Right forelimb (tissue), 1 donor: ENCODE measurements around the gene PNMA6E.

Experiments used
- DNase-seq: peaks from one replicate; pipeline ENCODE4 v3.0.0-alpha.2; 2018

Gene PNMA6E

DNA sequence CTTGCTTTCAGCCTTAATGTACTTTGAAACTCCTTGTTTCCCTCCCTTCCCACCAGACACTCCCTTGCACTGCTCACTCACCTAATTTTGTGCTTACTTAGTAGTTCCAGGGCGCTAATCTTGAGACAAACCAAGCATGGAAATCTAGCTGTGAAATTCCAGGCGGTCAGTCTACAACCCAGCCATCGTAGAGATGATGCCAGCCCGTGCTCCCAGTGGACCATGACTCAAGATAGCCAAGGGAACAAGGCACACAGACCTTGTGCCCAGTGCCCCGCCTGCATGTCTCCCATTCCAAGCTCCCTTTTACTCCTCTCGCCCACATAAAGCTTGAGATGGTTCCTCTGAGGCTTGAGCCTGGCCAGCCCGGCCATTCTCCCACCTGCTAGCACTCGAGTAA is 33.7 kb upstream of the PNMA6E start:
- DNase-seq: no peak

- no peak for DNase-seq
Observed at GRCh38 chrX:153433781-153434285, 32.7 kb upstream of the PNMA6E start.

GRCh38 chrX:153433161-153433680 is 32.1 kb upstream of the PNMA6E start:
- no peak for DNase-seq

GRCh38 chrX:153430796-153431195 is 29.6 kb upstream of the PNMA6E start:
- no peak for DNase-seq

- DNase-seq: no peak
Observed at GRCh38 chrX:153426204-153426603, 25.1 kb upstream of the PNMA6E start.

GRCh38 chrX:153423652-153424051 is 22.5 kb upstream of the PNMA6E start:
- no peak for DNase-seq

DNA sequence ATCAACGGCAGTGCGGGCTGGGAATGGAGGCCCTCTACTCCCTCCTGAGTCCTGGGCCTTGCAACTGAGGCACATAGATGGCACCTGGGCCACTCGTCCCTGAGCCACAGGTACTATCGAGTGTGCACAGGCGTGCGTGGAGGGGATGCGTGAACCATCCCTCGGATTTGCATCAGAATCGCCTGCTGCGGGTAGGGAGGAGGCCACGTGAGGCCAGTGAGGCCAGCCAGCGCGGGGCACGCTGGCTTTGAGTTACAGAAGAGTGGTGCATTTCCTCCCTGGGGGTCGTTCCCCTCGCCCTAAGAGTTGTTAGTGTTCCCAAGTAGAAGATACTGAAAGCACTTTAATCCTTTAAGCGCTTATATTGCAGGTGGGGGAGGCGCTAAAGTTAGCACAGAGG is 20.7 kb upstream of the PNMA6E start:
- no peak for DNase-seq

DNA sequence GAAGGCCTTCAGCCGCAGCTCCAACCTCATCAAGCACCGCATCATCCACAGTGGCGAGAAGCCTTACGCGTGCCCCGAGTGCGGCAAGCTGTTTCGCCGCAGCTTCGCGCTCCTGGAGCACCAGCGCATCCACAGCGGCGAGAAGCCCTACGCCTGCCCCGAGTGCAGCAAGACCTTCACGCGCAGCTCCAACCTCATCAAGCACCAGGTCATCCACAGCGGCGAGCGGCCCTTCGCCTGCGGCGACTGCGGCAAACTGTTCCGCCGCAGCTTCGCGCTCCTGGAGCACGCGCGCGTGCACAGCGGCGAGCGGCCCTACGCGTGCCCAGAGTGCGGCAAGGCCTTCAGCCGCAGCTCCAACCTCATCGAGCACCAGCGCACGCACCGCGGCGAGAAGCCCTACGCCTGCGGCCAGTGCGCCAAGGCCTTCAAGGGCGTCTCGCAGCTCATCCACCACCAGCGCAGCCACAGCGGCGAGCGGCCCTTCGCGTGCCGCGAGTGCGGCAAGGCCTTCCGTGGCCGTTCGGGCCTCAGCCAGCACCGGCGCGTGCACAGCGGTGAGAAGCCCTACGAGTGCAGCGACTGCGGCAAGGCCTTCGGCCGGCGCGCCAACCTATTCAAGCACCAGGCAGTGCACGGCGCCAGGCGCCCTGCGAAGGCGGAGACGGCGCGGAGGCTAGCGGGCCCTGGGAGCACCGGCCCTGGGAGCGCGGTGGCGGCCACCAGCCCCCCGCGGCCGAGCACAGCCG is 19.9 kb upstream of the PNMA6E start:
- DNase-seq: no peak

DNA sequence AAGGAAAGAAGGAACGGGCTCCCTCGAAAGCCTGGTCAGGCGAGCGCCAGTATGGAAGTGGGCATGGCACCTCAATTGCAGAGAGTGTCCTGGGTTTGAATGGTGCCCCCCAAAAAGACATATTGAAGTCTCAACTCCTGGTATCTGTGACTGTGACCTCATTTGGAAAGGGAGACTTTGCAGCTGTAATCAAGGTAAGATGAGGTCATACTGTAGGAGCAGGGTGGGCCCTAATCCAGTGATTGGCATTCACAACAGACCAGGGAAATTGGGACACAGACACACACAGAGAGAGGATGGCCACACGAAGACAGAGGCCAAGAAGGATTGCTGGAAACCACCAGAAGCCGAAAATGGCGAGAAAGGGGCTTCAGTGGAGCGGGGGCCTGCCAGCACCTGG is 16.5 kb upstream of the PNMA6E start:
- DNase-seq: no peak

GRCh38 chrX:153416781-153417450 is 15.8 kb upstream of the PNMA6E start:
- no peak for DNase-seq

DNA sequence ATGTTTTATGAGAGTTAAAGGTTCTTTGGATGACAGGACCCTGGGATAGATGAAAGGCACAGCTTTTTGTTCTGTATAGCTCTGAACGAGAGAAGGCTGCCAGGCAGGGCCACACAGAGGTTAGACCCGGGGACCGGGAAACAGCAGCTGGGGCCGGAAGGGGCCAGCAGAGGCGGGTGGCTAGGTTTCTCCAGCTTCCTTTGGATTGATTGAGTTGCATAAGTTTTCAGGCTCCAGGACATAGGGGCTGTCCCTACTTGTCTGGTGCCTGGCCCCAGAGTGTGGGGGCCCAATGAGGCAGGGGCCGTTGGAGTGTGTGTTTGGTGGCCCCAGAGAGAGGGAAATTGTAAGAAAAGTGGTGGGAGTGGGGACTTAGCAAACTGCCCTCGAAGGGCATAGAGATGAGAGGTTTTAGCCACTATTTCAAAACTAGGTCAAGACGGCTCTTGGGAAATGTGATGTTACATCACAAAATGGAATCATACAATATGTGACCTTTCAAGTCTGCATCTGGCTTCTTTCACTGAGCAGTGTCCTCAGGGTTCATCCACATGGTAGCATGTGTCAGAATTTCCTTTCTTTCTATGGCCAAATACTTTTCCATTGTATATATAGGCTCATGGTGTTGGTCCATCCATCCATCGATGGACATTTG is 13.8 kb upstream of the PNMA6E start:
- DNase-seq: no peak

DNA sequence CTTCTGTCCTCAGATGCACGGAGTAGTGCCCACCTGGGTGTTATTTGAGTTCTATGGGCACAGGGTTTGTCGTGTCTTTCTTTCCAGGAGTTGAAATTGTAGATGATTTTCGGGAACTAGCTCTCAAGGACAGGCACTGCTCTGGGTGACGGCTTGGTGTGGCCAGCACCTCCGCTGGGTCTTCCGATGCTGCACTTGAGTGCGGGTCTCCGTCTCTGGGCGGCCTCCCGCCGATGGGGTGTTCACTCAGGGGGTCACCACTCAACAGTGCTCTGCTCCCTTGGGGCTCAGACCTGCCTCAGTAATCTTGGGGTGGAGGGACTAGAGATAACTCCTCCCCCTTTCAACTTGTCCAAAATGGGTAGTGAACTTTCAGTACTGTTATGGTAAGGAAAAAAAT is 12.6 kb upstream of the PNMA6E start:
- no peak for DNase-seq

DNA sequence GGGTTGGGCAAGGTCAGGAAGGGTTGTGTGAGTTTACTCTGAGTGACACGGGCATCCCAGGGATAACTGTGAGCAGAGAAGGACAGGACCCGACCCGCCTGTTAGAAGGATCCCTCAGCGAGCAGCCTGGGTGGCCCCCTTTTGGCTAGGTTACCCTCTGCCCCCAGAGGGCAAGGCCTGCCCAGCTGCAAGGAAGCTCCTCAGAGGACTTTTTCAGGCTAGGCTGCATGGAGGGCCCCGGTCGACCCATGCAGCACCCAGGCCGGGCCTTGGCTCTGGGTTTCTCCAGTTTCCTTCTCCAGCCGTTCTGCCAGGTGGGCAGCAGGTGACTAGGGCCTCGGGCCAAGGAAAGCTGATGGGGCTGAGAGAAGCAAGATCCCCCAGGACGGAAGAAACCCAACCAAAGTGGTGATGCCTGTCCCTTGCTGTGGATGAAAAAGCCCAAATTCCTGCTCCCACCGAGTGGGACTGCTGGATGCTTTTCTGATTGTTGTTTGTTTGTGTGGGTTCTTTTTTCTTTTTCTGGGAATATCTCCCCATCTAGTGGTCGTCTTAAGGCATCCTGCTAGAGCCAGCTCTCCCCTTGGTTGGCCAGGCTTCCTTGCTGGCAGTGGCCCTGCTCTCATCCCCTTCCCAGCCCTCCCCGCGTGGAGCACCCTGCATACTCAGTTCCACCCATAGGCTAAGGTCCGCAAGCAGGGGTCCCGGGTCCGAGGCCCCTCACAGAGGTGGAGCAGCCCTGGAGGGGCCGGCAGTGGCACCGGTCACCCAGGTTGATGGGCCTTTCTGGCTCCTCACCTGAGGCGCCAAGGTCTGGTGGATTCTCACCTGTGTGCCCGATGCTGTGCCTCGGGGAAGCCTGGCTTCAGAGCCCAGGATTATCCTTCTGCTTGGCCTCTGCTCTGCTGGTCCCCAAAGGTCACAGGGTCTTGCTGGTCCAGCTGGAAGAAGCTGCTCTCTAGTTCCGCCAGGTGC is 11.9 kb upstream of the PNMA6E start:
- DNase-seq: no peak

DNA sequence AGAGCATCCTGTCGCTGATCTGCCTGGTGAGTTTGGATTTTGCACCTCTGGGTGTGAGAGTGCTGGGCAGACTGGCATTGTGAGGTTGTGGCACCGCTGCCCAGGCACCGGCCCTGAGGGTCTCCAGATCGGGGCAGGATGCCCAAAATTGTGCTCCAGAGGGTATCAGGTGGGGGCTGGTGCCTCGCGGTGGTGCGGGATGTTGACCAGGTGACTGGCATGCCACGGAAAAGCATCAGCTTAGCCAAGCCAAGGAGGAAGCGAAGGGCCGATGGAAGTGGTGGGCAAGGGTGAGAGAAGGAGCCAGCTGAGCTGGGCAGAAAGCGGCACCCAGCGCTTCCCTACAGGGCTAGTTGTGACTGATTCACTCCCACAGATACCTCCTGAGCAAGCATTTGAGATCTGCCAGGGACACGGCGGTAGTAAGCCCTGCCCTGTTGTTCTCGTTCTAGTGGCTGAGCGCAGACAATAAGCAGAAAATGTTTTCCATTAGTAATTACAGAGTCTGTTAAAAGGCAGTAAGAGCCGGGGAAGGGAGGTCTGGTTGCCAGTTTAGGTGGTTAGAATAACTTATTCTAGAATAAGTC is 10.9 kb upstream of the PNMA6E start:
- DNase-seq: no peak

DNA sequence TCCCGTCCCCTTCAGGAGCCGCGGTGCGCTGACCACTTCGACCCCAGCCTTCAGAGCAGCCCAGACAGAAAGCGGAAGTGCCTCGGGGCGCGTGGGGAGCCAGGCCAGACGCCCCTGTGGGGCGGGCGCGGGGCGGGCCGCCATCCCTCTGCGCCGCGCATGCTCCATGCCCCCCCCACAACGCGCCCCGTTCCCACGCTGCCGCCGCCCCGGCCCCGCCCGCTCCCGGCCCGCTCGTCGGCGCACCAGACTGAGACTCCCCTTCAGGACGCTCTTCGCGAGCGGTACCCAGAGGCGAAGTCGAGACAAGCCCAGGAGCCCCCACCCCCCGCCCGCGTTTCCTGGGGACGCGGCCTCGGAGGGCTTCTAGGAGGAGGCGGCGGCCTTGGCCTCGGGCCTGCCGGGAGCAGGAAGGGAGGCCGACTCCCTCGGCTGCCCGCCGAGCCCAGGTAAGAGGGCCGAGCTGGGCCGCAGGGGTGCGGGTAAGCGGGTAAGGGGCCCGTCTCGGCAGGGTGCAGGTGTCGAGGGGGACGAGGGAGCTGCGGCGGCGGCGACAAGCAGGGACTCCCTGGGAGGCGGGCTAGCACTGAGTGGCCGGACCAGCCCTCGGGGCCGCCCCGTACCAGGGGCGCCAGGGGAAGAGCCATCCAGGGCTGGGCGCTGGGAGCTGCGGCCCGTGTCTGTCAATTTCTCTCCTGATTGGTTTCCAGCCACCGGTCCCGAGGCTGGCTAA is 10.3 kb upstream of the PNMA6E start, which contains the start of gene ZFP92:
ZFP92 (plus strand) TSS at position 218 of the 733 bp plus-strand sequence. CDS start 6,851 bp downstream, outside the sequence.
- DNase-seq: no peak

- no peak for DNase-seq
Observed at GRCh38 chrX:153410888-153411254, 9.7 kb upstream of the PNMA6E start.

GRCh38 chrX:153410373-153410772 is 9.2 kb upstream of the PNMA6E start:
- DNase-seq: no peak

- no peak for DNase-seq
Observed at GRCh38 chrX:153409414-153410101, 8.4 kb upstream of the PNMA6E start.

GRCh38 chrX:153408871-153409351 is 7.8 kb upstream of the PNMA6E start:
- DNase-seq: no peak

- DNase-seq: no peak
Observed at GRCh38 chrX:153408221-153408721, 7.1 kb upstream of the PNMA6E start.
